Measurements from ENCODE around the gene KLK3.

DNA sequence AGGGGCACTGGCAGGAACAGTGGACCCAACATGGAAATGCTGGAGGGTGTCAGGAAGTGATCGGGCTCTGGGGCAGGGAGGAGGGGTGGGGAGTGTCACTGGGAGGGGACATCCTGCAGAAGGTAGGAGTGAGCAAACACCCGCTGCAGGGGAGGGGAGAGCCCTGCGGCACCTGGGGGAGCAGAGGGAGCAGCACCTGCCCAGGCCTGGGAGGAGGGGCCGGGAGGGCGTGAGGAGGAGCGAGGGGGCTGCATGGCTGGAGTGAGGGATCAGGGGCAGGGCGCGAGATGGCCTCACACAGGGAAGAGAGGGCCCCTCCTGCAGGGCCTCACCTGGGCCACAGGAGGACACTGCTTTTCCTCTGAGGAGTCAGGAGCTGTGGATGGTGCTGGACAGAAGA lies 22.6 kb downstream of the KLK3 start:
- TF ChIP-seq SUZ12 (IDR thresholded peaks at IDR 0.05): no peak
- no peak for TF ChIP-seq NFRKB (IDR thresholded peaks at IDR 0.05)
- no peak for TF ChIP-seq LEF1 (IDR thresholded peaks at IDR 0.05; ENCODE audit: borderline replicate concordance)
